ENCODE measurements around the gene CEP192. TPM values are rescaled to one million over a fixed set of nuclear protein-coding genes. Genes with fewer than 3 reads are reported as not detected.

The CEP192 gene
- total and polyA plus RNA-seq, 2 of the 13 experiments (the other 11 are each of a cell fraction or from before 2014, with no cell fraction given): 15.3 to 24.7 TPM

DNA sequence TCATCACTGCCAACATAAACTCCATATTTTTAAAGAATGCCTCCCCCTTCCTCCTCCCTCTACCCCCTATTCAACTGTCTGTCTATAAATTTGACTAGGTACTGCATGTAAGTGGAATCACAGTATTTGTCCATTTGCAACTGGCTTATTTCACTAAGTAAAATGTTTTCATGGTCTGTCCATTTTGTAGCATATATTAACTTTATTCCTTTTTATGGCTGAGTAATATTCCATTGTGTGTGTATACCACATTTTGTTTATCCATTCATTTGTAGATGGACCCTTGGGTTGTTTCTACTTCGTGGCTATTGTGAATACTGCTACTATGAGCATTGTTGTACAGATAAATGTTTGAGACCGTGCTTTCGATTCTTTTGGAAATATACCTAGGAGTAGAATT, 32.7 kb upstream of the CEP192 start (continued):
- TF ChIP-seq ZBTB40 (IDR thresholded peaks at IDR 0.05) (no peak), ZBTB40 (CRISPR knock-in tag; IDR thresholded peaks at IDR 0.05) (no peak), ZNF720 (CRISPR knock-in tag; IDR thresholded peaks at IDR 0.05) (no peak), ZNF414 (CRISPR knock-in tag; IDR thresholded peaks at IDR 0.05) (no peak), ZNF510 (CRISPR knock-in tag; IDR thresholded peaks at IDR 0.05; ENCODE audit: low read depth) (no peak), RFXANK (CRISPR knock-in tag; IDR thresholded peaks at IDR 0.05) (no peak), ZZZ3 (CRISPR knock-in tag; IDR thresholded peaks at IDR 0.05; ENCODE audit: borderline replicate concordance) (no peak), ZNF251 (CRISPR knock-in tag; IDR thresholded peaks at IDR 0.05) (no peak)
- TF ChIP-seq, protein P1, sequence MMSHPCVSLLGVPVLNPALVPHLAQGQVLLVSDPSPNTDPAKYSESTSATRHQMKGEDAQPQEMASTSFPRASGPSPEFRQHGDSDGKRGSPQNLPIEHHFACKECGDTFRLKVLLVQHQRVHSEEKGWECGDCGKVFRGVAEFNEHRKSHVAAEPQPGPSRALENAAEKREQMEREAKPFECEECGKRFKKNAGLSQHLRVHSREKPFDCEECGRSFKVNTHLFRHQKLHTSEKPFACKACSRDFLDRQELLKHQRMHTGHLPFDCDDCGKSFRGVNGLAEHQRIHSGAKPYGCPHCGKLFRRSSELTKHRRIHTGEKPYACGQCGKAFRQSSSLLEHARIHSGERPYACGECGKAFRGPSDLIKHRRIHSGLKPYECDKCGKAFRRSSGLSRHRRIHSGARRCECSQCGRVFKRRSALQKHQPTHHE (CRISPR knock-in tag; IDR thresholded peaks at IDR 0.05; ENCODE audit: borderline replicate concordance): no peak
- TF ChIP-seq, protein P2, sequence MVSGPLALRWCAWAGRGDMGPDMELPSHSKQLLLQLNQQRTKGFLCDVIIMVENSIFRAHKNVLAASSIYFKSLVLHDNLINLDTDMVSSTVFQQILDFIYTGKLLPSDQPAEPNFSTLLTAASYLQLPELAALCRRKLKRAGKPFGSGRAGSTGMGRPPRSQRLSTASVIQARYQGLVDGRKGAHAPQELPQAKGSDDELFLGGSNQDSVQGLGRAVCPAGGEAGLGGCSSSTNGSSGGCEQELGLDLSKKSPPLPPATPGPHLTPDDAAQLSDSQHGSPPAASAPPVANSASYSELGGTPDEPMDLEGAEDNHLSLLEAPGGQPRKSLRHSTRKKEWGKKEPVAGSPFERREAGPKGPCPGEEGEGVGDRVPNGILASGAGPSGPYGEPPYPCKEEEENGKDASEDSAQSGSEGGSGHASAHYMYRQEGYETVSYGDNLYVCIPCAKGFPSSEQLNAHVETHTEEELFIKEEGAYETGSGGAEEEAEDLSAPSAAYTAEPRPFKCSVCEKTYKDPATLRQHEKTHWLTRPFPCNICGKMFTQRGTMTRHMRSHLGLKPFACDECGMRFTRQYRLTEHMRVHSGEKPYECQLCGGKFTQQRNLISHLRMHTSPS (CRISPR knock-in tag; IDR thresholded peaks at IDR 0.05; ENCODE audit: low read depth): no peak
- TF ChIP-seq, protein P3, sequence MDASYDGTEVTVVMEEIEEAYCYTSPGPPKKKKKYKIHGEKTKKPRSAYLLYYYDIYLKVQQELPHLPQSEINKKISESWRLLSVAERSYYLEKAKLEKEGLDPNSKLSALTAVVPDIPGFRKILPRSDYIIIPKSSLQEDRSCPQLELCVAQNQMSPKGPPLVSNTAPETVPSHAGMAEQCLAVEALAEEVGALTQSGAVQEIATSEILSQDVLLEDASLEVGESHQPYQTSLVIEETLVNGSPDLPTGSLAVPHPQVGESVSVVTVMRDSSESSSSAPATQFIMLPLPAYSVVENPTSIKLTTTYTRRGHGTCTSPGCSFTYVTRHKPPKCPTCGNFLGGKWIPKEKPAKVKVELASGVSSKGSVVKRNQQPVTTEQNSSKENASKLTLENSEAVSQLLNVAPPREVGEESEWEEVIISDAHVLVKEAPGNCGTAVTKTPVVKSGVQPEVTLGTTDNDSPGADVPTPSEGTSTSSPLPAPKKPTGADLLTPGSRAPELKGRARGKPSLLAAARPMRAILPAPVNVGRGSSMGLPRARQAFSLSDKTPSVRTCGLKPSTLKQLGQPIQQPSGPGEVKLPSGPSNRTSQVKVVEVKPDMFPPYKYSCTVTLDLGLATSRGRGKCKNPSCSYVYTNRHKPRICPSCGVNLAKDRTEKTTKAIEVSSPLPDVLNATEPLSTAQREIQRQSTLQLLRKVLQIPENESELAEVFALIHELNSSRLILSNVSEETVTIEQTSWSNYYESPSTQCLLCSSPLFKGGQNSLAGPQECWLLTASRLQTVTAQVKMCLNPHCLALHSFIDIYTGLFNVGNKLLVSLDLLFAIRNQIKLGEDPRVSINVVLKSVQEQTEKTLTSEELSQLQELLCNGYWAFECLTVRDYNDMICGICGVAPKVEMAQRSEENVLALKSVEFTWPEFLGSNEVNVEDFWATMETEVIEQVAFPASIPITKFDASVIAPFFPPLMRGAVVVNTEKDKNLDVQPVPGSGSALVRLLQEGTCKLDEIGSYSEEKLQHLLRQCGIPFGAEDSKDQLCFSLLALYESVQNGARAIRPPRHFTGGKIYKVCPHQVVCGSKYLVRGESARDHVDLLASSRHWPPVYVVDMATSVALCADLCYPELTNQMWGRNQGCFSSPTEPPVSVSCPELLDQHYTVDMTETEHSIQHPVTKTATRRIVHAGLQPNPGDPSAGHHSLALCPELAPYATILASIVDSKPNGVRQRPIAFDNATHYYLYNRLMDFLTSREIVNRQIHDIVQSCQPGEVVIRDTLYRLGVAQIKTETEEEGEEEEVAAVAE (CRISPR knock-in tag; IDR thresholded peaks at IDR 0.05; ENCODE audit: borderline replicate concordance): no peak

Data from HepG2 (cell line).